GM12878 (cell line): ENCODE results near the gene RBM4B. TPM values are rescaled to one million over a fixed set of nuclear protein-coding genes. Genes with fewer than 3 reads are reported as not detected.

Source experiments
- ATAC-seq: fragments of 200-7000 bp; cut with Tn5 transposase; 3 replicates; pipeline ENCODE4 v1.9.1; 2020; ENCODE audit warnings: mild to moderate bottlenecking, moderate library complexity
- BruUV-seq: library from RNA; stranded (reverse); fragments of 400-500 nt; replicated peaks from 2 replicates; lab custom pipeline; 2021; lab: Mats Ljungman, UMichigan
- CTCF ChIA-PET: fragments of 300-600 bp; sonication (Branson Sonifier 250); formaldehyde crosslinking; extraction: SDS; loops from one replicate; lab custom pipeline; 2021; ENCODE audit warnings: inconsistent platforms; lab: Yijun Ruan, JAX
- POLR2A ChIA-PET: fragments of 350-600 bp; formaldehyde crosslinking; extraction: SDS; loops from one replicate; lab custom pipeline; 2021; ENCODE audit warnings: inconsistent platforms; lab: Charles Lee
- RAD21 ChIA-PET: fragments of 300-600 bp; sonication (Branson Sonifier 250); formaldehyde crosslinking; loops from one replicate; lab custom pipeline; 2023; ENCODE audit warnings: antibody characterized with exemption; ENCODE audit not compliant: unreplicated experiment; lab: Charles Lee
- SMC1A ChIA-PET: fragments of 300-600 bp; sonication (Branson Sonifier 250); formaldehyde crosslinking; loops from one replicate; lab custom pipeline; 2023; ENCODE audit not compliant: unreplicated experiment, uncharacterized antibody; lab: Charles Lee
- DNase-seq: peaks from one replicate; pipeline ENCODE4 v3.0.0-alpha.2; 2011; ENCODE audit warnings: low read depth, low spot score
- FAIRE-seq: peaks from 3 replicates; lab custom pipeline; 2011; peaks lifted over from hg19 to GRCh38; lab: Jason Lieb, UNC
- H2AFZ ChIP-seq: 2 replicates; pipeline ENCODE4 v1.6.0; 2011; ENCODE audit warnings: low read depth, low read length, control low read depth; ENCODE audit not compliant: control insufficient read depth
- H3K27ac ChIP-seq: 2 replicates; pipeline ENCODE4 v1.5.1; 2011; ENCODE audit warnings: control low read depth; ENCODE audit not compliant: control insufficient read depth, insufficient read depth
- H3K27me3 ChIP-seq, 2 experiments: replicated peaks in 1 of 2; 2 replicates each; pipeline versions ENCODE4 v1.6.0 to v1.6.1; 2011; ENCODE audit warnings: low read length in 1 of 2; ENCODE audit not compliant: control insufficient read depth in 2 of 2, insufficient read depth in 2 of 2
- H3K36me3 ChIP-seq, 2 experiments: 2 replicates each; pipeline ENCODE4 v1.5.1; 2011; ENCODE audit warnings: low read length in 1 of 2; ENCODE audit not compliant: control insufficient read depth in 2 of 2, insufficient read depth in 2 of 2
- H3K4me1 ChIP-seq: 2 replicates; pipeline ENCODE4 v1.6.1; 2011; ENCODE audit warnings: mild to moderate bottlenecking, low read length, moderate library complexity, mixed read lengths; ENCODE audit not compliant: control insufficient read depth, insufficient read depth
- H3K4me2 ChIP-seq: 2 replicates; pipeline ENCODE4 v1.6.0; 2011; ENCODE audit warnings: control low read depth; ENCODE audit not compliant: control insufficient read depth, insufficient read depth
- H3K4me3 ChIP-seq: fragments of 200-600 bp; sonication (generic); 2 replicates; pipeline ENCODE4 v1.5.1; 2016
- H3K79me2 ChIP-seq: 2 replicates; pipeline ENCODE4 v1.6.0; 2011; ENCODE audit warnings: low read length; ENCODE audit not compliant: control insufficient read depth, insufficient read depth
- H3K9ac ChIP-seq: 2 replicates; pipeline ENCODE4 v1.8.0; 2011; ENCODE audit warnings: low read length, control low read depth, mixed read lengths; ENCODE audit not compliant: control insufficient read depth, insufficient read depth
- H3K9me3 ChIP-seq: replicated peaks from 3 replicates; pipeline ENCODE4 v1.5.1; 2011; ENCODE audit warnings: mild to moderate bottlenecking, low read length; ENCODE audit not compliant: control insufficient read depth, insufficient read depth
- H4K20me1 ChIP-seq: 2 replicates; pipeline ENCODE4 v1.6.0; 2011; ENCODE audit not compliant: control insufficient read depth, insufficient read depth
- ASH2L ChIP-seq: fragments of 300-600, 200-600 bp; sonication (generic); IDR thresholded peaks from 2 replicates; pipeline ENCODE4 v1.6.1; 2017; ENCODE audit warnings: low read depth, mild to moderate bottlenecking, borderline replicate concordance
- BCLAF1 ChIP-seq: fragments of 450-650 bp; IDR thresholded peaks from 2 replicates; pipeline ENCODE4 v1.6.1; 2017; ENCODE audit warnings: antibody characterized with exemption, mild to moderate bottlenecking, moderate library complexity
- BHLHE40 ChIP-seq, 2 experiments: fragments of 450-650 bp in 1 of 2; IDR thresholded peaks; 2 replicates each; pipeline ENCODE4 v1.6.1; 2011 to 2017; ENCODE audit warnings: low read depth in 2 of 2, borderline replicate concordance in 1 of 2, improper control_type of control experiment in 1 of 2, low read length in 1 of 2, mild to moderate bottlenecking in 1 of 2
- CEBPZ ChIP-seq: fragments of 150-350 bp; IDR thresholded peaks from 2 replicates; pipeline ENCODE4 v1.6.1; 2016; ENCODE audit warnings: low read depth, low read length
- CHD4 ChIP-seq: fragments of 200-600 bp; sonication (generic); IDR thresholded peaks from 2 replicates; pipeline ENCODE4 v1.6.1; 2016; ENCODE audit warnings: mild to moderate bottlenecking
- GATAD2B ChIP-seq: fragments of 450-650 bp; conservative IDR thresholded peaks from 2 replicates; pipeline ENCODE4 v1.6.1; 2017; ENCODE audit warnings: low read depth, mild to moderate bottlenecking, moderate library complexity
- HDAC2 ChIP-seq: fragments of 200-600 bp; sonication (generic); IDR thresholded peaks from 2 replicates; pipeline ENCODE4 v1.6.1; 2017
- IRF4 ChIP-seq: IDR thresholded peaks from 2 replicates; pipeline ENCODE4 v1.6.1; 2011; ENCODE audit warnings: low read depth, low read length
- KAT2A ChIP-seq: conservative IDR thresholded peaks from 2 replicates; pipeline ENCODE4 v1.6.1; 2011; ENCODE audit warnings: low read depth, low read length; ENCODE audit not compliant: control insufficient read depth
- MXI1 ChIP-seq: fragments of 150-350 bp; IDR thresholded peaks from 2 replicates; pipeline ENCODE4 v1.6.1; 2011; ENCODE audit warnings: low read depth, mild to moderate bottlenecking, inconsistent platforms, low read length, improper control_type of control experiment
- SMAD5 ChIP-seq: IDR thresholded peaks from 2 replicates; pipeline ENCODE4 v1.6.1; 2016; ENCODE audit warnings: antibody characterized with exemption, low read depth
- USF1 ChIP-seq: IDR thresholded peaks from 2 replicates; pipeline ENCODE4 v1.6.1; 2011; ENCODE audit warnings: borderline replicate concordance, low read depth, mild to moderate bottlenecking, moderate library complexity, mixed read lengths, low read length; ENCODE audit not compliant: insufficient read depth; ENCODE audit errors: extremely low read length
- ZBTB4 ChIP-seq: fragments of 450-650 bp; formaldehyde crosslinking; IDR thresholded peaks from 2 replicates; pipeline ENCODE4 v1.4.0; 2022; ENCODE audit warnings: mild to moderate bottlenecking, moderate library complexity
- WGBS: methylation state at CpG from one replicate; pipeline ENCODE4 v1.1.6; 2016; ENCODE audit warnings: low lambda C conversion rate; ENCODE audit not compliant: insufficient replicate concordance, insufficient coverage; ENCODE audit errors: missing lambda C conversion rate; 5-methylcytosine and 5-hydroxymethylcytosine counted together
- in situ Hi-C: fragments of 300-500 bp; cut with MboI; formaldehyde crosslinking; loops from 9 replicates; pipeline ENCODE4 v1.14.3; 2018; ENCODE audit warnings: mixed read lengths
- intact Hi-C: fragments of 100-400 bp; cut with micrococcal nuclease; formaldehyde crosslinking; loops from one replicate; pipeline ENCODE4 v1.14.2; 2022; ENCODE audit not compliant: unreplicated experiment
- polyA plus RNA-seq, 11 experiments: library from polyadenylated mRNA; depleted of rRNA in 4 of 11; unstranded in 6 of 11; stranded (reverse) in 5 of 11; fragments of >200 nt; fragmentation: Nextera tagmentation in 4 of 11; fragmentation: Illumina TruSeq in 1 of 11; extraction: Ambion mirVana in 4 of 11; extraction: Trizol in 1 of 11; gene quantifications; 1 replicate in 1 of 11; 2 replicates in 10 of 11; pipeline versions ENCODE4 v1.2.1 to v1.2.3, GENCODE V29; 2011 to 2016; ENCODE audit warnings: inconsistent platforms in 2 of 11, missing spikeins in 2 of 11, low read depth in 1 of 11
- total RNA-seq, 4 experiments: library from RNA; depleted of rRNA in 3 of 4; stranded (reverse); fragments of >200 nt in 3 of 4; fragmentation: Illumina TruSeq in 1 of 4; extraction: Trizol in 1 of 4; gene quantifications; 2 replicates each; pipeline versions ENCODE4 v1.2.1 to v1.2.3, GENCODE V29; 2013 to 2021

RBM4B gene
- total and polyA plus RNA-seq, 10 of the 15 experiments (the other 5 are each of a cell fraction or from before 2014, with no cell fraction given) = 16.1 to 37.0 (median 21.6) TPM

- no peak overlapping the region for H3K4me3 ChIP-seq
- no peak for ATAC-seq
- RAD21 ChIA-PET = interaction anchor here (2.7 to 3.5 kb wide), 2 partner anchors 41 to 90 kb away, joined by 11 to 36 read pairs; partner anchors contain the start of genes ACTN3, RBM4B and ZDHHC24
- H3K4me1 ChIP-seq = peaks cover 16% of the 10 kb centered on the region
- no TSS peak for BruUV-seq
- no peak for FAIRE-seq
- no peak overlapping the region for H3K27ac ChIP-seq
- 83% methylated on average over 3 of the region's 3 CpGs for WGBS
- H4K20me1 ChIP-seq = peaks cover 7% of the 10 kb centered on the region; the same call in 1 of the 2 replicates
- DNase-seq = no peak
- no peaks in the 10 kb centered on the region; the same call in 2 of the 3 replicates for H3K9me3 ChIP-seq
- SMC1A ChIA-PET = interaction anchor here (1.2 to 3.6 kb wide), 4 partner anchors 14 to 28 kb away, joined by 4 to 21 read pairs (median 10); partner anchors contain the start of gene RBM14
- H3K4me2 ChIP-seq = no peak overlapping the region
- no peaks in the 10 kb centered on the region for H3K27me3 ChIP-seq
- no peak overlapping the region for H2AFZ ChIP-seq
- intact Hi-C loops (no loop called here), in situ Hi-C loops (no loop called here)
- peaks cover 3 to 27% of the 10 kb centered on the region in 2 experiments; a peak in 3 of 4 replicates for H3K36me3 ChIP-seq
- no peak overlapping the region for H3K9ac ChIP-seq
- peaks cover 74% of the 10 kb centered on the region for H3K79me2 ChIP-seq
- CTCF ChIA-PET = interaction anchor here (0.6 to 7.0 kb wide), 3 partner anchors 9 to 44 kb away, joined by 3 to 71 read pairs (median 29); partner anchors contain the start of genes CCDC87, CCS and RBM14
- POLR2A ChIA-PET = interaction anchor here (0.6 to 4.3 kb wide), 3 partner anchors 8 to 41 kb away, joined by 3 to 105 read pairs (median 3); partner anchors contain the start of genes RBM14 and RBM4B
- no peak for TF ChIP-seq IRF4
- TF ChIP-seq SMAD5 = no peak
- TF ChIP-seq CEBPZ = no peak
- no peak for TF ChIP-seq ASH2L
- TF ChIP-seq USF1 = no peak
- TF ChIP-seq KAT2A = no peak
- no peak for TF ChIP-seq BCLAF1
- TF ChIP-seq CHD4 = no peak
- no peak for TF ChIP-seq MXI1
- TF ChIP-seq ZBTB4 (CRISPR knock-in tag) = no peak
- no peak for TF ChIP-seq BHLHE40 (IDR thresholded peaks at IDR 0.05; ENCODE audit: borderline replicate concordance in 1 of 2, low read depth in 2 of 2, low read length in 1 of 2)
- TF ChIP-seq GATAD2B = no peak
- no peak for TF ChIP-seq HDAC2
Observed at GRCh38 chr11:66636411-66636810, 41.3 kb downstream of the RBM4B start.
